K562 (cell line): Measurements from ENCODE around the gene THSD8. TPM values are rescaled to one million over a fixed set of nuclear protein-coding genes. Genes with fewer than 3 reads are reported as not detected.

Experiments used
- AFF4 ChIP-seq: sonication (generic); formaldehyde crosslinking; IDR thresholded peaks from 2 replicates; pipeline ENCODE4 v1.8.0; 2023; ENCODE audit warnings: mild to moderate bottlenecking, missing genetic modification reagents
- ATF1 ChIP-seq, 2 experiments: fragments of 450-650 bp in 1 of 2; IDR thresholded peaks; 2 replicates each; pipeline ENCODE4 v1.6.1; 2016; ENCODE audit warnings: missing compliant biosample characterization in 1 of 2, missing genetic modification characterization in 1 of 2
- BCLAF1 ChIP-seq, 2 experiments: fragments of 450-650 bp in 1 of 2; IDR thresholded peaks; 2 replicates each; pipeline ENCODE4 v1.6.1; 2011 to 2017; ENCODE audit warnings: low read depth in 2 of 2, antibody characterized with exemption in 1 of 2, borderline replicate concordance in 1 of 2, low read length in 1 of 2, mild to moderate bottlenecking in 1 of 2, mixed read lengths in 1 of 2; ENCODE audit not compliant: control insufficient read depth in 1 of 2
- E2F6 ChIP-seq, 2 experiments: IDR thresholded peaks; 2 replicates each; pipeline ENCODE4 v1.6.1; 2011; ENCODE audit warnings: borderline replicate concordance in 1 of 2, control low read depth in 1 of 2, low read depth in 1 of 2, low read length in 1 of 2, mild to moderate bottlenecking in 1 of 2, mixed read lengths in 1 of 2, moderate library complexity in 1 of 2; ENCODE audit not compliant: insufficient read depth in 1 of 2, insufficient read length in 1 of 2, poor library complexity in 1 of 2, severe bottlenecking in 1 of 2; ENCODE audit errors: extremely low read depth in 1 of 2
- FOXK1 ChIP-seq: sonication (generic); formaldehyde crosslinking; IDR thresholded peaks from 2 replicates; pipeline ENCODE4 v1.8.0; 2022; ENCODE audit warnings: missing genetic modification reagents, mild to moderate bottlenecking, borderline replicate concordance
- GTF3C2 ChIP-seq: IDR thresholded peaks from 3 replicates; pipeline ENCODE4 v1.6.1; 2011; ENCODE audit warnings: borderline replicate concordance, mild to moderate bottlenecking, moderate library complexity; ENCODE audit not compliant: insufficient read length; ENCODE audit errors: extremely low read depth
- NCOA4 ChIP-seq: fragments of 450-650 bp; IDR thresholded peaks from 2 replicates; pipeline ENCODE4 v1.6.1; 2018; ENCODE audit warnings: mild to moderate bottlenecking; ENCODE audit not compliant: partially characterized antibody
- ZNF41 ChIP-seq: fragments of 250-450 bp; sonication (Bioruptor Pico); conservative IDR thresholded peaks from 2 replicates; pipeline ENCODE4 v1.4.0; 2020; ENCODE audit warnings: mild to moderate bottlenecking
- polyA plus RNA-seq, 8 experiments: library from polyadenylated mRNA; depleted of rRNA in 4 of 8; stranded (reverse) in 5 of 8; unstranded in 3 of 8; fragments of >200 nt; fragmentation: Nextera tagmentation in 2 of 8; fragmentation: Illumina TruSeq in 1 of 8; extraction: Ambion mirVana in 2 of 8; extraction: Trizol in 1 of 8; gene quantifications; 2 replicates each; pipeline versions ENCODE4 v1.2.1 to v1.2.3, GENCODE V29; 2011 to 2014; ENCODE audit warnings: inconsistent platforms in 1 of 8, missing spikeins in 1 of 8
- total RNA-seq, 7 experiments: library from RNA; depleted of rRNA in 6 of 7; stranded (reverse); fragments of >200 nt in 6 of 7; fragmentation: Illumina TruSeq in 2 of 7; extraction: Trizol in 2 of 7; gene quantifications; 2 replicates each; pipeline versions ENCODE4 v1.2.1 to v1.2.3, GENCODE V29; 2011 to 2021; ENCODE audit warnings: low replicate concordance in 1 of 7

THSD8 gene
- total and polyA plus RNA-seq, 9 of the 15 experiments (the other 6 are each of a cell fraction or from before 2014, with no cell fraction given) = 8.4 to 42.4 (median 19.9) TPM; not detected in 2

GRCh38 chr19:12782424-12783290 is 19.2 kb upstream of the THSD8 start (continued):
- no peak for TF ChIP-seq GTF3C2
- peak in 1 of 2 experiments; percentile 67; a peak in 1 of 4 replicates for TF ChIP-seq BCLAF1 (IDR thresholded peaks at IDR 0.05; ENCODE audit: borderline replicate concordance in 1 of 2, control insufficient read depth in 1 of 2, low read depth in 2 of 2, low read length in 1 of 2)
- 0 out of 2 replicates have a peak, but pooled peaks have one; percentile 34 for TF ChIP-seq AFF4 (CRISPR knock-in tag)
- peak; percentile 78 to 89 for TF ChIP-seq E2F6 (IDR thresholded peaks at IDR 0.05; ENCODE audit: borderline replicate concordance in 1 of 2, extremely low read depth in 1 of 2, insufficient read depth in 1 of 2, insufficient read length in 1 of 2, low read depth in 1 of 2, low read length in 1 of 2, poor library complexity in 1 of 2, severe bottlenecking in 1 of 2)
- no peak for TF ChIP-seq NCOA4
- TF ChIP-seq FOXK1 (CRISPR knock-in tag) = no peak; the same call in 1 of the 2 replicates
- TF ChIP-seq ATF1 (CRISPR knock-in tag; IDR thresholded peaks at IDR 0.05) = no peak
- TF ChIP-seq ATF1 (tag; IDR thresholded peaks at IDR 0.05) = peak; percentile 96
- TF ChIP-seq ZNF41 (CRISPR knock-in tag) = no peak
